Renal cortical epithelial cell (primary cell): ENCODE measurements around the gene MYO9A. TPM values are rescaled to one million over a fixed set of nuclear protein-coding genes. Genes with fewer than 3 reads are reported as not detected.
"Not testable (repeated sequence)": the region's sequence is repeated elsewhere in the genome, so short reads cannot be mapped to it uniquely, and the experiment has no call there.

Experiments
- DNase-seq: peaks from one replicate; pipeline ENCODE4 v3.0.0-alpha.2; 2011; ENCODE audit warnings: low read depth
- total RNA-seq: library from RNA; depleted of rRNA; stranded (reverse); fragments of >200 nt; gene quantifications from 2 replicates; pipeline ENCODE4 v1.2.3, GENCODE V29; 2014

The MYO9A gene
- total RNA-seq, 1 donor from 2014 or later: 111 TPM

- DNase-seq: no peak
Measured at GRCh38 chr15:72042865-72043264, 75.1 kb downstream of the MYO9A start.

GRCh38 chr15:72042054-72042453, 75.9 kb downstream of the MYO9A start:
- no peak for DNase-seq

- peak; percentile 38 for DNase-seq
Measured at GRCh38 chr15:72037321-72037720, 80.6 kb downstream of the MYO9A start.

GRCh38 chr15:72034859-72035650, 82.9 kb downstream of the MYO9A start:
- DNase-seq: no peak

GRCh38 chr15:72034351-72034750, 83.6 kb downstream of the MYO9A start:
- no peak for DNase-seq

GRCh38 chr15:72033711-72034110, 84.2 kb downstream of the MYO9A start:
- DNase-seq: no peak

- DNase-seq: no peak
Measured at GRCh38 chr15:72033285-72033684, 84.7 kb downstream of the MYO9A start.

- no peak for DNase-seq
Measured at GRCh38 chr15:72021604-72022003, 96.3 kb downstream of the MYO9A start.

- no peak for DNase-seq
Measured at GRCh38 chr15:72020799-72021198, 97.2 kb downstream of the MYO9A start.

- DNase-seq: not testable (repeated sequence)
Measured at GRCh38 chr15:72014555-72014954, 103.4 kb downstream of the MYO9A start.

GRCh38 chr15:72013703-72014102, 104.2 kb downstream of the MYO9A start:
- no peak for DNase-seq

GRCh38 chr15:72011302-72011942, 106.5 kb downstream of the MYO9A start:
- DNase-seq: peak; percentile 28

- DNase-seq: peak; percentile 94
Measured at GRCh38 chr15:72009222-72009621, 108.7 kb downstream of the MYO9A start.

- DNase-seq: no peak
Measured at GRCh38 chr15:72006382-72006781, 111.6 kb downstream of the MYO9A start.

- DNase-seq: peak; percentile 88
Measured at GRCh38 chr15:72005483-72005882, 112.5 kb downstream of the MYO9A start.

GRCh38 chr15:71999807-72000206, 118.1 kb downstream of the MYO9A start:
- no peak for DNase-seq

- not testable (repeated sequence) for DNase-seq
Measured at GRCh38 chr15:71998717-71999116, 119.2 kb downstream of the MYO9A start.

GRCh38 chr15:71997691-71998090, 120.3 kb downstream of the MYO9A start:
- DNase-seq: no peak

GRCh38 chr15:71975816-71976150, 142.2 kb downstream of the MYO9A start:
- no peak for DNase-seq

- no peak for DNase-seq
Measured at GRCh38 chr15:71974211-71974610, 143.7 kb downstream of the MYO9A start.

GRCh38 chr15:71973366-71973765, 144.6 kb downstream of the MYO9A start:
- no peak for DNase-seq

GRCh38 chr15:71971905-71972304, 146.0 kb downstream of the MYO9A start:
- no peak for DNase-seq

- DNase-seq: peak; percentile 12
Measured at GRCh38 chr15:71970435-71970834, 147.5 kb downstream of the MYO9A start.
